GM19438 (cell line): Measurements from ENCODE around the gene SPDYC.
A peak's percentile ranks its signal among the peaks of the same experiment; 100 is the strongest.
"Not testable (repeated sequence)": the region's sequence is repeated elsewhere in the genome, so short reads cannot be mapped to it uniquely, and the experiment has no call there.

ENCODE experiments used
- ATAC-seq: cut with Tn5 transposase; IDR thresholded peaks from one replicate; pipeline ENCODE4 v1.9.1; 2021; ENCODE audit warnings: low read depth; ENCODE audit not compliant: unreplicated experiment

The SPDYC gene

DNA sequence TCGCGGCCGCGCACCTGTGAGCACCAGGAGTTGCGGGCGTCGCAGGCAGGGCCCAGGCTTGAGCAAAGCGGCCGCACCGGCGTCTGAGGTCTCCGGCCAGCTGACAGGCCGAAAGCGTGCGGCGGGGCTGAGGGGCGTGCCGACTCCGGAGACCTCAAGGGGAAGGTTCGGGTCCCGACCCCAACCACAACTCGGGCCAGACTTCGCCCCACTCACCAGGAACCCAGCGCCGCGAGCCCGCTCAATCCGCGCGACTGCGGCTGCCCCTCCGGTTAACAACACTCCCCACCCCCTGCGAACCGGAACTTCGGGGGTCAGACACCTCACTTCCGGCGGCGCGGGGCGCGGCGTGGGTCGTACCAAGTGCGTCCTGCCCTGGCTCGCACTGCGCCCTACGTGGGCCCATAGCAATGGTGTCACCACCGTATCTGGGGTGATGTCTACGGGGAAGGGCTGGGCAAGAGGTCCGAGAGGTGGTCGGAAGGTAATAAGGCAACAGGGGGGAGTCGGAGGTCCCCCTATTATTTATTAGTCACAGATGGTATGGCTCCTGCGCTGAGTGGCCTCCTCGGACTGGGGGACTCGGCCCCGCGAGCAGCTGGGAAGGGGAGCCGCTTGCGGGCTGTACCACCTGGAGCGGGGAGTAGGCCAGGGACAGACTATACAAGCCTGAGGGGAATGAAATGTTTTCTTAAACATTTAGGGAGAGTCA lies 35.6 kb upstream of the SPDYC start, which contains the start of gene SYVN1:
Gene SYVN1 (minus strand): TSS at position 280 of the 712 bp plus-strand sequence. CDS start 918 bp downstream, outside the sequence.
- ATAC-seq, result peak; percentile 46

DNA sequence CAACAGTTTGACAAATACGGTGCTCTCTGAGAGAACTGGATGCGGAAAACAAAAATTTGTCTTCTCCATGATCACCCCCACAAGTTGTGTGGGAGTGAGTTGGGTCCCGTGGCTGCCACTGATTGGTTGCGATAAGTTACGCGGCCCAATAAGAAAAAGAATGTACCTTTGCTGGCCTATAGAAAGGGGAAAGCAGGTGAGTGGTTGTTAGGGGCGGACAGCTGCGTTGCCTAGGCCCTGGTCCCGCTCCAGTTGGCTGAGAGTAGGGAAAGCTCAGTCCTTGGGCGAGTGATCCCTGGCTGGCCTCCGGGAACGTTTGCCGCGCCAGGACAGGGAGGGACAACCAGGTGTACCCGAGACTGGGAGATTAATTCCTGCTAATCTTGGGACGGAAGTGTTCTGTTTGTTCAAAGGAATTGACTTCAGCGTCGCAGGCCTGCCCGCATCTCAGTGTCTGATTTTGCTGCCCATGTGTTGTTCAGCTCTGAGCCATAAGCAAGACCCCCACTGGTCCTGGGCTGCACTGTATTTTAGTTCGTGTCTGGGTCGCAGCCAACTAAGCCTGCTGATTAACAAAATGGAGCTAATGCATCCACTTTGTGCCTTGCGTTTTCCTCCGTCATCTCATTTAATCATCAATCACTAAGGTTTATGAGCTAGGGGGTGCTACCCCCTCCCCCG lies 34.9 kb upstream of the SPDYC start:
- ATAC-seq, result peak; percentile 55

DNA sequence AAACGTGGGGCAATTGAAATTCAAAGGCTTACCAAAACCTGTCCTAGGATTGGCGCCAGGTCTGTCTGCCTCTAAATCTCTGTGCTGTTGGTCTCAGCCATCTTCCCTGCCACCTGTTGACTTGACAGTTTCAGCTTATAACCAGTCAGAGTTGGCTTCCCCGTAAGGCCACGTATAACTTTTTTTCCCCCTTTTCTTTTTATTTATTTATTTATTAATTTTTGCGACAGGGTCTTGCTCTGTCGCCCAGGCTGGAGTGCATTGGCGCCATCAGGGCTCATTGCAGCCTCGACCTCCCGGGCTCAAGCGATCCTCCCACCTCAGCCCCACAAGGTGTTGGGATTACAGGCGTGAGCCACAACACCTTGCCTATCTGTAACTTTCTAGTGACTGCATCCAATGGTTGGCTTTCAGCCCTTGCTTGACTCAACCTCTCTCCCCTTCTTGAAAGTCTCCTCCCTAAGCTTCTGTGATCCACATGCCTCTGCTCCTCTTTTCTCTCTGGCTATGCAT lies 34.3 kb upstream of the SPDYC start:
- no peak for ATAC-seq

DNA sequence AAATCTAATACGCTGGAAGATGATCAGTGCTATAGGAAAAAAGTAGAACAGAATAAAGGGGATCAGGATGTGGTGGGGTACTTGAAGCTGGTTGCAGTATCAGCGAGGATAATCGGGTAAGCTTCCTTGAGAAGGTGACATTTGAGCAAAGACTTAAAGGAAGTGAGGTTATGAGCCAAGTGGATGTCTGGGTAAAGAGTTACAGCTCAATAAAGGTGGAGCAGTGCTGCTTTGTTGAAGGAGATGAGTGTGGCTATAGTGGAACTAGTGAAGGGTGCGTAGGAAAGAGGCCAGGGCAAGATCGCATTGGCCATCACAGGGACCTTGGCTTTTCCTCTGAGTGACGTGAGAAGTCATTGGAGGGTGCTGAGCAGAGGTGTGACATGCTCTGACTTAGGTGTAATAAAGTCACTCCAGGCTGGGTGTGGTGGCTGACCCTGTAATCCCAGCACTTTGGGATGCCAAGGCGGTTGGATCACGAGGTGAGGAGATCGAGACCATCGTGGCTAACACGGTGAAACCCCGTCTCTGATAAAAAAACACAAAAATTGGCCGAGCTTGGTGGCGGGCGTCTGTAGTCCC lies 33.4 kb upstream of the SPDYC start:
- ATAC-seq, result no peak

DNA sequence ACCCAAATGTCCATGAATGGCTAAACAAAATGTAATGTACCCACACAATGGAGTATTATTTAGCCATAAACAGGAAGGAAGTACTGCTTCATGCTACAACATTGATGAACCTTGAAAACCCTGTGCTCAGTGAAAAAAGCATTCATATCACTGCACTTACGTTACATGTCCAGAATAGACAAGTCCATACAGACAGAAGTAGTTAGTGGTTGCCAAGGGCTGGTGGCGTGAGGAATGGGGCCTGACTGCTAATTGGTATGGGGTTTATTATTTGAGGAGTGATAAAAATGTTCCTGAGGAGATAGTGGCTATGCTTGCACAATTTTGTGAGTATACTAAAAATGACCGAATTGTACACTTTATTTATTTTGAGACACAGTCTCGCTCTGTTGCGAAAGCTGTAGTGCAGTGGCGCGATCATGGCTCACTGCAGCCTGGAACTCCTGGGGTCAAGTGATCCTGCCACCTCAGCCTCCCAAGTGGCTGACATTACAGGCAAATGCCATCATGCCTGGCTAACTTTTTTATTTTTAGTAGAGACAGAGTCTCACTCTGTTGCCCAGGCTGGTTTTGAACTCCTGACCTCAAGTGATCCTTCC lies 28.0 kb upstream of the SPDYC start:
- no peak for ATAC-seq

DNA sequence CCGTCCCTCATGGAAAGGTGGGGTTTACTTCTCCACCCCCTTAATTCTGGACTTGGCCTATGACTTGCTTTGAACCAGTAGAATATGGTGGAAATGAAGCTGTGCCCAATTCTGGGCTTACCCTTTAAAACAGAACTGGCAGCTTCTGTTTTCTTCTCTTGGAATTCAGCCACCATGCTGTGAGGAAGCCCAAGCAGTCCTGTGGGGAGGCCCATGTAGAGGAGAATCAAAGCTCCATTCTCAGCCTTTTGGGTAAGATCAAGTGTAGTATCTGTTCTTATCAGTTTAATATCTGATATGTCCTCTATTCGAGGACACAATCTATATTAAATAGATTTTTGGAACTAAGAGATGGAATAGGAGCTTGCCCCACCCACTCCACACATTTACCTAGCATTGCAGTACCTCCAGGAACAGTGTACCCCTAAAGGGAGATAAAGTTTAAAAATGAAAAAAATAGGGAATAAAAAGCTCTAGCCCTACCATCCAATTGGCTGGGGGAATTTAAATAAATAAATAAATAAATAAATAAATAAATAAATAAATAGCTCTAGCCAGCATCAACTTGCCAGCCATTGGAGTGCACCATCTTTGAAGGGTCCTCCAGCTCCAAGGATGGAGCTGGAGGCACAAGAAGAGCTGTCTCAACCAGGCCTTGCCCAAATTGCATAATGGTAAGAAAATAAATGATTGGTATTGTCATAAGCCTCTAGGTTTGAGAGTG lies 22.5 kb upstream of the SPDYC start:
- no peak for ATAC-seq

DNA sequence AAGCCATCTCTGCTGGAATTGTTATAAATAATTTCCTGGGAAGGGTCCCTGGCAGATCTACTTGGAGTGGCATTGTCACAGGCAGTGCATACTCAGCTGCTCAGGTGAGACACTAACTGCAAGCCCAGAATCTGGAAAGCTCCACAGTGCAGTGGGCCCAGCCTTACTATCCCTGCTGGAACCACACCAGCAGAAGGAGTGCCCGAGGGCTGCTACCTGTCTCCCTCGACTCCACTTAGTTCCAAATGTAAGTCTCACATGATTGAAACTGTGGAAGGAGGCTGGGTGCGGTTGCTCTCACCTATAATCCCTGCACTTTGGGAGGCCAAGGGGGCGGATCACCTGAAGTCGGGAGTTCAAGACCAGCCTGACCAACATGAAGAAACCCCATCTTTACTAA lies 21.4 kb upstream of the SPDYC start:
- no peak for ATAC-seq

DNA sequence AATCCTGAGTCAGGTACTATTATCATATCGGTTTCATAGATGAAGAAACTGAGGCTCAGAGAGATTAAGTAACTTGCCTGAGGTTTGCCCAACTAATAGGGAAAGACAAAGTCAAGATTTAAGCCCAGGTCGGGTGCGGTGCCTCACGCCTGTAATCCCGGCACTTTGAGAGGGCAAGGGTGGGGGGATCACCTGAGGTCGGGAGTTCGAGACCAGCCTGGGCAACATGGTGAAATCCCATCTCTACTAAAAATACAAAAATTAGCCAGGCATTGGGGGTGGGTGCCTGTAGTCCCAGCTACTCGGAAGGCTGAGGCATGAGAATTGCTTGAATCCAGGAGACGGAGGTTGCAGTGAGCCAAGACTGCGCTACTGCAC lies 19.9 kb upstream of the SPDYC start:
- not testable (repeated sequence) for ATAC-seq

DNA sequence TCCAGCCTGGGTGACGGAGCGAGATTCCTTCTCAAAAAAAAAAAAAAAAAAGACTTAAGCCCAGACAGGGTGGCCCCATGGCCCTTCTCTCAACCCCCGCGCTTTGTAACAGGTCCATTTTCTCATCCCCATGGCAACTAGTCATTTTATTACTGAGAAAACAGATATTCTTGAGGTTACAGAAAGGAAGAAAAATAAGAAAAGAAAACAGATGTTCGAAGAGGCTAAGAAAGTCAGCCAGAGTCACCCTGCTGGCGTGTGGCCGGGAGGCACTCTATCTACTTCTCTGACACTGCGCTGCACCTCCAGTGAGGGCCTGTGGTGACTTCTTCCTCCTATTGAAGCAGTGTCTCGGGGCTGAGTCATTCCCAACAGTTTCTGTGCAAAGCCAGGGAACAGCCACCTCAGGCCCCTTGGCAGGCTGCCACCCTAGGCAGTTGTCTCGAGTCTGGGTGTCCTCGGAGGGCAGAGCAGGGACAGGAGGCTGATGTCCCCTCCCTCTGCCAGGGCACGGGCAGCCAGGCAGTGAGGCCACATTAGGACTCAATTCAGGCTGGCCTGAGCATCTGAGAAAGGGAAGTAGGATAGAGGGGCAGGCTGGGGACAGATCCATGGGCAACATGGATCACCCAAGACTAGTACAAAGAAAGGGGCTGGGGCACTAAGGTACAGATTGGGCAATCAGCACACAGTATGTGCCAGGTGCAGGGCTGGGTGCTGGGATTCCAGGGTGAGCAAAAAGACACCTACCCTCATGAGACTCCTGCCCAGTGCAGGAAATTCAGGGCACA lies 19.3 kb upstream of the SPDYC start:
- peak; percentile 63 for ATAC-seq

DNA sequence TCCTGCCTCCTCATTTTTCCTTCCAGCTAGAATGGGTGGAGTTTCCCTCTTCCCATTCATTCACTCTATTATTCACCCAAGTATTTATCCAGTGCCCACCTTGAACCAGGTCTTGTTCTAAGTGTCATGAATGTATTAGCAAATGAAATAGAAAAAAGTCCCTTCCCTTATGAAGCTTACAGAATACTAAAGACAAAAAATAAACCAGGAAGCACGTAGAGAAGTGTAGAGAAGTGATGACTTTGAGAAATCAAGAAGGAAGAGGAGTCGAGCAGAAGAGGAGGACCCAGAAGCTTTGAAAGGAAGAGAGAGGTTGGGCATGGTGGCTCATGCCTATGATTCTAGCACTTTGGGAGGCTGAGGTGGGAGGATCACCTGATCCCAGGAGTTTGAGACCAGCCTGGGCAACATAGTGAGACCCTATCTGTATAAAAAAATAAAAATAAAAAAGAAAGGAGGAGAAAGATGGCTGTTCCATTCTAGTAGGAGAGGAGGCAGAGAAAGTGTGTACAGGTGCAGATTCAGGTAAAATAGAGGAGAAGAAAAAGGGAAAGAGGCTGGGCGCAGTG lies 18.6 kb upstream of the SPDYC start:
- no peak for ATAC-seq

DNA sequence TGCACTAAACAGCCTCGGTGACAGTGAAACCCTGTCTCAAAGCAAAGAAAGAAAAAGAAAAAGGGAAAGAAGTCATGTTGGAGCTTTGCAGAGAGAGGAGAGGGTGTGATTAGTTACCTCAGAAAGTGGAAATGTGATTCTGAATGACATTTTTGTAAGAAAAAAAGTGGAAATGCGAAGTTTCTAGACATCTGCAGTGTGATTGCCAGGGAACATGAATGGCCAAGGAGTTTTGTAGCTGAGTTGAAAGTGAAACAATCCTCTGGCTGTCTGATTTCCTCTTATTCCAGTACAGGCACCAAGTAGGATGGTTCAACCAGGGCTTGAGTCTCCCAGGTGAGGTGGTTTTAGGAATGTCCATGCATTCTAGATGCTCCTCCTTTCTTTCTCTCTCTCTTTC lies 17.9 kb upstream of the SPDYC start:
- ATAC-seq, result no peak

DNA sequence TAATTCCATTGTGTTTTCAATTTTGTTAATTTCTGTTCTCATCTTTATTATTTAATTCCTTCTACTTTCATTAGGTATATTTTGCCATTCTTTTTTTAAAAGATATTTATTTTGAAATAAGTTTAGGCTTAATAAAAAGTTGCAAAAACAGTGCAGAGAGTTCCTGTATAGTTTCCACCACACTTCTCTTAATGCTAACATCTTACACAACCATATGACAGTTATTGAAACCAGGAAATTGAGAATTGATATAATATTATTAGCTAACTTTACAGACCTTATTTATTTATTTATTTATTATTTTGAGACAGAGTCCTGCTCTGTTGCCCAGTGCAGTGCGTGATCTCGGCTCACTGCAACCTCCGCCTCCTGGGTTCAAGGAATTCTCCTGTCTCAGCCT lies 13.8 kb upstream of the SPDYC start:
- no peak for ATAC-seq

DNA sequence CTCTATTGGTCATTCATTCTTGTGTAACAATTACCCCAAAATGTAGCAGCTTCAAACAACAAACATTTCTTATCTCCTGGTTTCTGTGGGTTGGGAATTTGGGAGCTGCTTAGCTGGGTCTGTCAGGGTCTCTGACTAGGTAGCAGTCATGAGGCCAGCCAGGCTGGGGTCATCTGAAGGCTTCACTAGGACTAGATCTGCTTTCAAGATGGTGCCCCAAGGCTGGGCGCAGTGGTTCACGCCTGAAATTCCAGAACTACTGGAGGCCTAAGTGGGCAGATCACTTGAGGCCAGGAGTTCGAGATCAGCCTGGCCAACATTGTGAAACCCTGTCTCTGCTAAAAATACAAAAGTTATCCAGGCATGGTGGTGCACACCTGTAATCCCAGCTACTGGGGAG lies 13.1 kb upstream of the SPDYC start:
- ATAC-seq, result no peak

DNA sequence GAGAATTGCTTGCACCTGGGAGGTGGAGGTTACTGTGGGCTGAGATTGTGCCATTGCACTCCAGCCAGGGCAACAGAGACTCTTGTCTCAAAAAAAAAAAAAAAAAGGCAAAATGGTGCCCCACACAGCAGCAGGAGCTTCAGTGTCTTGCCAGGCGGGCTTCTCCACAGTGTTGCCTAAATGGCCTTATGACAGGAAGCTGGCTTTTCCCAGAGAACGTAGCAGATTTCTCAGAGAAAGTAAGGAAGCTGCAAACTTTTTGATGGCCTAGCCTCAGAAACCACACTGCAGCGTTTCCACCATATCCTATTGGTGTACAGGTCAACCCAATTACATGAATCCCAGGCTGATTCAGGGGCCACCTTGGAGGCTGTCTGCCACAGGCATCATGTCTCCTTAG lies 12.7 kb upstream of the SPDYC start:
- ATAC-seq, result no peak

DNA sequence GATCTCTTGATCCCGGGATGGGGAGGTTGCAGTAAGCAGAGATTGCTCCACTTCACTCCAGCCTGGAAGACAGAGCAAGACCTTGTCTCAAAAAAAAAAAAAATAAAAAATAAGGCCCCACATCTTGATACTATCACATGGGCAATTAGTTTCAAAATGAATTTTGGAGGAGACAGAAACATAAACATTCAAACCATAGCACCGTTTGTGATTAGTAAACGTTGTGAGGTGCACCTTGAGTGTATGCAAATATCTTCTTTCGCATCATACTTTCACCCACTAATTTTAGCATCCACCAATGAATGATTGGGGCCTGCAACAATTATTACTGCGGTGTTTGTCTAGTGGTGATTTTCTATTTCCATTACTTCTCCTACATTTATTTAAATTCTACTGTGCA lies 11.0 kb upstream of the SPDYC start:
- peak; percentile 64 for ATAC-seq

DNA sequence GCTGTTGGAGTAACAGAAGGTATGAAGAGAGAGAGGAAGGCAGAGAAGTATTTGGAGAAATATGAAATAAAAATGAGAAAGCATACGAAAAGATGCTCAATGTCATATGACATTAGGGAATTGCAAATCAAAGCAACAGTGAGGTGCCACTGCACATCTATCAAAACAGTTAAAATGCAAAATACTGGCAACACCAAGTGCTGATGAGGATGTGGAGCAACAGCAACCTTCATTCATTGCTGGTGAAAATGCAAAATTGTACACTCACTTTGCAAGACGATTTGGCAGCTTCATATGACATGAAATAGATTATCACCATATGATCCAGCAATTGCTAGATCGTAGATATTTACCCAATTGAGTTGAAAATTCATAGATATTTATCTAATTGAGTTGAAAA lies 9.4 kb upstream of the SPDYC start:
- ATAC-seq, result no peak

DNA sequence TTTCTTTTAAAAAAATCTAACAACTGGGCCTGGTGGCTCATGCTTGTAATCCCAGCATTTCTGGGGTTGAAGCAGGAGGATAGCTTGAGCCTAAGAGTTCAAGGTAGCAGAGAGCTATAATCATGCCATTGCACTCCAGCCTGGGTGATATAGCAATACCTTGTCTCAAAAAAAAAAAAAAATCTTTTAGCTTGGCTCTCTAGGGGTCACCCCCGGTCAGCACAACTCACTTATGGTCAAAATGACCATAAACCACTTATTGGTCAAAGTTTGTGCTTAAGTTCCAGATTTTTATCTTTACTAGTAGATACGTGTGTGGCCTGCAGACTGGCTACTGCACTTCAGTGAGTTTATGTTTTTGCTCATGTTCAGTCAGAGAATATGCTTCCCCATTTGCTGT lies 6.3 kb upstream of the SPDYC start:
- no peak for ATAC-seq

DNA sequence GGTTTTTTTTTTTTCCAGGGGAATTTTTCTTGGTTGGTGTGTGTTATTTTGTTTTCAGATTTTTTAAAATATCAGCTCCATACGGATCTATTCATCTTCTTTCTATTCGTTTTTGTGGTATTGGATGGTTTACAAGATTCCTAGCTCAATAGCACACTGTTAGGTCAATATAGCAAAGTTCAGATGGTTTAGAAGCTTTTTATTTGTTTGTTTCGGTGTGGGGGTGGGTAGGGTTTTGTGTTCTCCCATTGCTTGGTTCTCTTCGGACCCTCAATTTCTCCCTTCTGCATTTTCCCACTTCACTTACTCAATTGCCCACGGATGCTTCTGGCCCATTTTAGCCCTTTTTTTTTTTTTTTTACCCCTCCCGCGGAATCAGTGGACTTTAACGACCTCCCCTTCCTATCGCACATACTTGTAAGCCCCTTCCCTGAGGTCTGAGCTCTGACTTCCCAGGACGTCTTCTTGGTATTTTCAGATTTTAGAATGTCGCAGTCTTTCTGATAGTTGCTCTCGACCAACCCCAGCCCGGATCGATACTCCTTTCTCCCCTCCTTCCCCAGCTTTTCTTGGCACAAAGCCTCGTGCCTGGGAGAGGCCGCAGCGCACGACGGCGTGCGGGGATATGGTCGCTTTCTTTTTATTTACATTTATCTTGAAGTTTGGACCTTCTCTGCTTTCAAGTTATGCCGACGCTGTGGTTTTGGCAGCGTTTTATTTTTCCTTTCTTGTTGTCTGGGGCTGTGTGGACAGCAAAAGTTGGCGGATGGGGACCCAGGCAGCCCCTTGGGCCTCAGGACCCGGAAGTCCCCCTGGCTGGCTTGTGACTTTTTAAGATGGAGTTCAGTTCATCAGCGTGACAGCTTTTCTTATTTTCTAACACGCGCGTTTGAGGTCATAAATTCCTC lies 4.4 kb upstream of the SPDYC start:
- no peak for ATAC-seq

DNA sequence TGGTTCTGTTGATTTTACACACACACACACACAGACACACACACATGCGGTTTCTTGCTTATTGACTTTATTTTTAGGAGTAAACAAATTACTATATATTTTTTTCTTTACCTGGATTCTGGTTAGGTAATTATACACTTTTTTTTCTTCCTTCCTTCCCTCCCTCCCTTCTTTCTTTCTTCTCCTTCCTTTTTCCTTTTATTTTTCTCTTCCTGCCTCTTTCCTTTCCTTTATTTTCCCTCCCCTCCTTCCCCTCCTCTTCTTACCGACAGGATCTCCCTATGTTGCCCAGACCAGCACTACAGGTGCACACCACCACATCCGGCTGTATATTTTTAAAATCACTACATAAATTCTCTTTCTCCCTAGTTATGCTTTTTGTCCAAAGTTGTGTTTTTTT lies 3.1 kb upstream of the SPDYC start:
- ATAC-seq, result no peak
